ENCODE measurements around the gene CLCN2.

DNA sequence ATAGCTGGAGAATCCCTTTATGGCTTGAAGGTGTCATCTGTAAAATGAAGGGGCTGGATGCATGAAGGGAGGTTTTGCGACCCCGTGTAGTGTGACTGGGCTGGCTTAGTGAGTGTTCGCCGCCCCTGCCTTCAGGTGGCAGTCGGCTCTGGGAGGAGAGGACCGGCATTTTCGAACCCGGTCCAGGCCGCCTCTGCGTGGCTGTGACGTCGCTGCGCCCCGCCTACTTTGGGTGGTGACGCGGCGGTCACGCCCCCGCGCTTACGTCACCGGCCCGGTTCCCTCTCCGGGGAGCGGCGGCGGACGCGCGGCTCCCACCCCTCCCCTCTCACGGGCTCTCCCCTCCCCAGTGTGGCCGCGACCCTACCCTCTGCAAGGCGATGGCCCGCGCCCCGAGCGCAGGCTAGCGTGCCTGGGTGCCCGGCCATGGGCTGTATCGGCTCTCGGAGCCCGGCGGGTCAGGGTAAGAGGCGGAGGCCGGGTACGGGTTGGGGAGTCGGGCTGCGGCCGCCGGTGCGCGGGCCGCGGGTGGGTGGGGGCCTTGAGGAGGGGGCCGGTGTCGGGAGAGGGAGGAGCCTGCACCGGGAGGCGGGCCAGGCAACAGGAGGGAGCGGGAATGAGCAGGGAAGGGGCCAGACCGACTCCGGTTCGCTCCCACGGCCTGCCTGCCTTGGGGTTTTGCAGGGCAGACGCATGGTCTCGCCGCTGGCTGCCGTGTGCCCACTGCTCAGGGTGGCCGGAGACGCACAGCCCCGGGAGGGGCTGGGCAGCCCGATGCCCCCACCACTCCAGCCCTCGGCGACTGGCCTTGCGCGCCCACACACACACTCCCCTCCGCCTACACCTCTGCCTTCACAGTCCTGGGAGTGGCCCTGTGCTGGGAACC, 25.5 kb downstream of the CLCN2 start:
- TF ChIP-seq CTCF (IDR thresholded peaks at IDR 0.05; ENCODE audit: poor library complexity) (no peak), EZH2phosphoT487 (IDR thresholded peaks at IDR 0.05; ENCODE audit: low read depth, severe bottlenecking, unreplicated experiment) (no peak)
